ENCODE measurements around the gene SMIM17.

SMIM17 gene

GRCh38 chr19:56601375-56601774 lies 41.6 kb upstream of the SMIM17 start:
- TF ChIP-seq CTCF (conservative IDR thresholded peaks at IDR 0.05; ENCODE audit: control insufficient read depth, insufficient read depth, low read depth, low read length), result no peak
- DNase-seq (ENCODE audit: low read depth), result peak; percentile 7
- no peak overlapping the region for H3K4me3 ChIP-seq (ENCODE audit: control insufficient read depth, low read depth, low read length)

GRCh38 chr19:56603829-56604228 lies 39.1 kb upstream of the SMIM17 start:
- DNase-seq (ENCODE audit: low read depth), result no peak
- no peak for TF ChIP-seq CTCF (conservative IDR thresholded peaks at IDR 0.05; ENCODE audit: control insufficient read depth, insufficient read depth, low read depth, low read length)
- H3K4me3 ChIP-seq (ENCODE audit: control insufficient read depth, low read depth, low read length), result no peak overlapping the region

GRCh38 chr19:56608274-56608964 lies 34.5 kb upstream of the SMIM17 start:
- H3K4me3 ChIP-seq (ENCODE audit: control insufficient read depth, low read depth, low read length), result no peak overlapping the region
- no peak for TF ChIP-seq CTCF (conservative IDR thresholded peaks at IDR 0.05; ENCODE audit: control insufficient read depth, insufficient read depth, low read depth, low read length)
- DNase-seq (ENCODE audit: low read depth), result no peak

DNA sequence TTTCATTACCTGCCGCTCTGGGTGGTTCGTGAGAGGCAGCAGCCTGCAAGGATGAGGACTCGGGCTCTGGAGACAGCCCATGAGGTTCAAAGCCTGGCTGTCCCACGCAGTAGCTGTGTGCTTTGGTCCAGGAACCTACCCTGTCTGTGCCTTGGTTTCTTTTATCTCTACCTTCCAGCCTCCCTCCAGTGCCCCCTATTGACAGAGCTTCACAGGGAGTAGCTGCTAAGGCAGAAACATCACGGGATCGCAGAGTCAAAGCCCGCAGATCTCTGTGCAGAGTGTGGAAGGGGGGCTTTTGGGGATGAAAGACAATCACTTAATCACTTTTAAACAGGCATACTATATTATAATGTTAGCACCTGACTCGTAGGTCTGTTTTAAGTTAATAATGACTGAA lies 31.7 kb upstream of the SMIM17 start:
- DNase-seq (ENCODE audit: low read depth), result no peak
- no peak overlapping the region for H3K4me3 ChIP-seq (ENCODE audit: control insufficient read depth, low read depth, low read length)
- TF ChIP-seq CTCF (conservative IDR thresholded peaks at IDR 0.05; ENCODE audit: control insufficient read depth, insufficient read depth, low read depth, low read length), result no peak

GRCh38 chr19:56612737-56613136 lies 30.2 kb upstream of the SMIM17 start:
- H3K4me3 ChIP-seq (ENCODE audit: control insufficient read depth, low read depth, low read length), result no peak overlapping the region
- no peak for DNase-seq (ENCODE audit: low read depth)
- TF ChIP-seq CTCF (conservative IDR thresholded peaks at IDR 0.05; ENCODE audit: control insufficient read depth, insufficient read depth, low read depth, low read length), result no peak

GRCh38 chr19:56613639-56614038 lies 29.3 kb upstream of the SMIM17 start:
- no peak for DNase-seq (ENCODE audit: low read depth)
- no peak for TF ChIP-seq CTCF (conservative IDR thresholded peaks at IDR 0.05; ENCODE audit: control insufficient read depth, insufficient read depth, low read depth, low read length)
- no peak overlapping the region for H3K4me3 ChIP-seq (ENCODE audit: control insufficient read depth, low read depth, low read length)

DNA sequence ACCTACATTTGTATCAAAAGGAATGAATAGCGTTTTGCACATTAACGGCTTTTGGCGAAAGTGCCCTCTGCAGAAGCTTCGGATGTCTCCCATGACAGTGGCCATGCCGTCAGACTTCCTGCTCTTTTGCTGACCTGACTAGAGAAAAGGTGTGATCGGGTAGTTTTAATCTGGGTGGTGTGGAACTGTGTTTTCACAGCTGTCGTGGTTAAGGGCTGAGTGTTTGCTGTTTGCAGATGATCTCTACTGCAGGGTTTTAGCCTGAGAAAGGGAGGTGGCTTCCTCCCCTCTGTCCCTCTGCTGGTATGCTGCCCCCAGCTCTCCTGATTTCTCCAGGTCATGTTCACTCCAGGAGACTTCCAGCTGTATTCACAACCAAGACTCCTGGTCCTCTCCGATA lies 25.4 kb upstream of the SMIM17 start:
- DNase-seq (ENCODE audit: low read depth), result no peak
- no peak overlapping the region for H3K4me3 ChIP-seq (ENCODE audit: control insufficient read depth, low read depth, low read length)
- no peak for TF ChIP-seq CTCF (conservative IDR thresholded peaks at IDR 0.05; ENCODE audit: control insufficient read depth, insufficient read depth, low read depth, low read length)
